Liver (tissue), 9 donors: ENCODE measurements around the gene XYLT1. TPM values are rescaled to one million over a fixed set of nuclear protein-coding genes. Genes with fewer than 3 reads are reported as not detected.

Source experiments
- DNase-seq: peaks from one replicate; pipeline ENCODE4 v3.0.0-alpha.2; 2017; ENCODE audit warnings: low spot score
- H3K27ac ChIP-seq, 2 donors: one replicate each; pipeline ENCODE4 v1.7.0; 2013; ENCODE audit warnings: inconsistent platforms in 2 of 2, low read length in 2 of 2, control low read depth in 1 of 2, low read depth in 1 of 2, mild to moderate bottlenecking in 1 of 2
- H3K27me3 ChIP-seq, 4 donors: one replicate each; pipeline versions ENCODE4 v1.6.1 to v1.7.0; 2013; ENCODE audit warnings: low read length in 3 of 4, inconsistent platforms in 1 of 4, mild to moderate bottlenecking in 1 of 4, moderate library complexity in 1 of 4; ENCODE audit not compliant: control insufficient read depth in 4 of 4, insufficient read depth in 4 of 4
- H3K36me3 ChIP-seq, 4 donors: one replicate each; pipeline versions ENCODE4 v1.6.1 to v1.7.0; 2013; ENCODE audit warnings: low read length in 3 of 4, mild to moderate bottlenecking in 3 of 4, low read depth in 1 of 4, moderate library complexity in 1 of 4; ENCODE audit not compliant: control insufficient read depth in 4 of 4, insufficient read depth in 3 of 4
- H3K4me1 ChIP-seq, 4 donors: one replicate each; pipeline versions ENCODE4 v1.6.1 to v1.7.0; 2013; ENCODE audit warnings: low read length in 3 of 4, mild to moderate bottlenecking in 3 of 4, moderate library complexity in 1 of 4; ENCODE audit not compliant: control insufficient read depth in 4 of 4, insufficient read depth in 4 of 4
- H3K4me3 ChIP-seq, 3 donors: one replicate each; pipeline versions ENCODE4 v1.6.1 to v1.7.0; 2013; ENCODE audit warnings: low read length in 3 of 3, control low read depth in 1 of 3, low read depth in 1 of 3, mild to moderate bottlenecking in 1 of 3
- H3K9ac ChIP-seq, 2 donors: one replicate each; pipeline ENCODE4 v1.7.0; 2013; ENCODE audit warnings: low read length in 2 of 2, mild to moderate bottlenecking in 2 of 2, moderate library complexity in 2 of 2, control low read depth in 1 of 2, low read depth in 1 of 2
- H3K9me3 ChIP-seq, 4 donors: one replicate each; pipeline versions ENCODE4 v1.6.1 to v1.7.0; 2013; ENCODE audit warnings: low read length in 3 of 4; ENCODE audit not compliant: control insufficient read depth in 4 of 4
- EGR1 ChIP-seq, 2 donors: IDR thresholded peaks; 2 replicates each; pipeline ENCODE4 v1.6.1; 2016 to 2018; ENCODE audit warnings: antibody characterized with exemption in 2 of 2, low read depth in 2 of 2
- FOXA1 ChIP-seq: IDR thresholded peaks from 2 replicates; pipeline ENCODE4 v1.6.1; 2016; ENCODE audit warnings: antibody characterized with exemption
- JUND ChIP-seq, 2 donors: IDR thresholded peaks; 2 replicates each; pipeline ENCODE4 v1.6.1; 2016; ENCODE audit warnings: antibody characterized with exemption in 2 of 2
- NR2F2 ChIP-seq: IDR thresholded peaks from 2 replicates; pipeline ENCODE4 v1.6.1; 2016; ENCODE audit warnings: antibody characterized with exemption
- RAD21 ChIP-seq, 2 donors: IDR thresholded peaks; 2 replicates each; pipeline ENCODE4 v1.6.1; 2016; ENCODE audit warnings: antibody characterized with exemption in 2 of 2, mild to moderate bottlenecking in 2 of 2
- RXRA ChIP-seq, 2 donors: IDR thresholded peaks; 2 replicates each; pipeline ENCODE4 v1.6.1; 2017 to 2018; ENCODE audit warnings: antibody characterized with exemption in 2 of 2, mild to moderate bottlenecking in 1 of 2
- SP1 ChIP-seq: IDR thresholded peaks from 2 replicates; pipeline ENCODE4 v1.6.1; 2018; ENCODE audit warnings: antibody characterized with exemption, mild to moderate bottlenecking
- YY1 ChIP-seq: IDR thresholded peaks from 2 replicates; pipeline ENCODE4 v1.6.1; 2016; ENCODE audit warnings: antibody characterized with exemption, mild to moderate bottlenecking
- WGBS: extraction: QIAGEN DNeasy Blood & Tissue Kit; methylation state at CpG from one replicate; pipeline ENCODE4 v1.1.7; 2013; 5-methylcytosine and 5-hydroxymethylcytosine counted together
- polyA plus RNA-seq, 2 donors: library from polyadenylated mRNA; stranded (reverse) in 1 of 2; unstranded in 1 of 2; fragments of 200-250 nt in 1 of 2; fragments of >200 nt in 1 of 2; fragmentation: Nextera tagmentation in 1 of 2; extraction: Ambion mirVana in 1 of 2; gene quantifications; one replicate each; pipeline versions ENCODE4 v1.2.1 to v1.2.3, GENCODE V29; 2013 to 2015
- total RNA-seq, 2 donors: library from RNA; depleted of rRNA; stranded (reverse); fragments of >200 nt; gene quantifications; one replicate each; pipeline ENCODE4 v1.2.3, GENCODE V29; 2014
- TF ChIP-seq, protein P1 (sequence below): IDR thresholded peaks from 2 replicates; pipeline ENCODE4 v1.6.1; 2016; ENCODE audit warnings: antibody characterized with exemption, mild to moderate bottlenecking
- TF ChIP-seq, protein P2 (sequence below): IDR thresholded peaks from 2 replicates; pipeline ENCODE4 v1.6.1; 2016; ENCODE audit warnings: antibody characterized with exemption
- TF ChIP-seq, protein P3 (sequence below): IDR thresholded peaks from 2 replicates; pipeline ENCODE4 v1.6.1; 2016; ENCODE audit warnings: antibody characterized with exemption
- TF ChIP-seq, protein P4 (sequence below): fragments of 150-350 bp; IDR thresholded peaks from 2 replicates; pipeline ENCODE4 v1.5.1; 2017; ENCODE audit warnings: improper control_type of control experiment, low read depth, low read length; ENCODE audit not compliant: missing input control
- donor health status: healthy.
- donor health status: healthy.
- donor health status: healthy.
- donor health status: healthy.
- donor health status: healthy.

Gene XYLT1
- total and polyA plus RNA-seq, 4 donors = 0.25 to 2.3 (median 0.53) TPM

DNA sequence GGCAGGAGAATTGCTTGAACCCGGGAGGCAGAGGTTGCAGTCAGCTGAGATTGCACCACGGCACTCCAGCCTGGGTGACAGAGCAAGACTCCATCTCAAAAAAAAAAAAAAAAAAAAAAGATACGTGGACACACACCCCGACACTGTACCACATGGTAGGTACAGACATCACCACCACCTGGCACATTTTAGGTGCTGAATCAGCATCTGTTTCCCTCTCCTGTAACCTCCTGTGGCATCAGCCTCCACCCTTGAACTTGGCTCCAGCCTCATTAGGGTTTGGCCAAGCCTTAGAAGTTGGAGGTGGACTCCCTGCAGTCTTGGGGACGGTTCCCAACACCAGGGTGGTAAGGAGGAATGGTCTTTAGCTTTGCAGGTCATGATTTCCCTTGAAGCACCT is 46.0 kb downstream of the XYLT1 start:
- 80% methylated on average over 5 of the region's 5 CpGs for WGBS
- Histone ChIP-seq H3K4me3 (no peak overlapping the region), H3K9ac (no peak overlapping the region), H3K27me3 (no peaks in the 10 kb centered on the region), H3K36me3 (no peaks in the 10 kb centered on the region), H3K27ac (no peak overlapping the region), H3K4me1 (no peaks in the 10 kb centered on the region), H3K9me3 (no peaks in the 10 kb centered on the region)
- no peak for DNase-seq
- no peak for TF ChIP-seq FOXA1
- no peak for TF ChIP-seq NR2F2
- TF ChIP-seq EGR1 (IDR thresholded peaks at IDR 0.05; ENCODE audit: low read depth in 2 of 2) = no peak
- no peak for TF ChIP-seq YY1
- TF ChIP-seq, protein P1, sequence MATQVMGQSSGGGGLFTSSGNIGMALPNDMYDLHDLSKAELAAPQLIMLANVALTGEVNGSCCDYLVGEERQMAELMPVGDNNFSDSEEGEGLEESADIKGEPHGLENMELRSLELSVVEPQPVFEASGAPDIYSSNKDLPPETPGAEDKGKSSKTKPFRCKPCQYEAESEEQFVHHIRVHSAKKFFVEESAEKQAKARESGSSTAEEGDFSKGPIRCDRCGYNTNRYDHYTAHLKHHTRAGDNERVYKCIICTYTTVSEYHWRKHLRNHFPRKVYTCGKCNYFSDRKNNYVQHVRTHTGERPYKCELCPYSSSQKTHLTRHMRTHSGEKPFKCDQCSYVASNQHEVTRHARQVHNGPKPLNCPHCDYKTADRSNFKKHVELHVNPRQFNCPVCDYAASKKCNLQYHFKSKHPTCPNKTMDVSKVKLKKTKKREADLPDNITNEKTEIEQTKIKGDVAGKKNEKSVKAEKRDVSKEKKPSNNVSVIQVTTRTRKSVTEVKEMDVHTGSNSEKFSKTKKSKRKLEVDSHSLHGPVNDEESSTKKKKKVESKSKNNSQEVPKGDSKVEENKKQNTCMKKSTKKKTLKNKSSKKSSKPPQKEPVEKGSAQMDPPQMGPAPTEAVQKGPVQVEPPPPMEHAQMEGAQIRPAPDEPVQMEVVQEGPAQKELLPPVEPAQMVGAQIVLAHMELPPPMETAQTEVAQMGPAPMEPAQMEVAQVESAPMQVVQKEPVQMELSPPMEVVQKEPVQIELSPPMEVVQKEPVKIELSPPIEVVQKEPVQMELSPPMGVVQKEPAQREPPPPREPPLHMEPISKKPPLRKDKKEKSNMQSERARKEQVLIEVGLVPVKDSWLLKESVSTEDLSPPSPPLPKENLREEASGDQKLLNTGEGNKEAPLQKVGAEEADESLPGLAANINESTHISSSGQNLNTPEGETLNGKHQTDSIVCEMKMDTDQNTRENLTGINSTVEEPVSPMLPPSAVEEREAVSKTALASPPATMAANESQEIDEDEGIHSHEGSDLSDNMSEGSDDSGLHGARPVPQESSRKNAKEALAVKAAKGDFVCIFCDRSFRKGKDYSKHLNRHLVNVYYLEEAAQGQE = no peak
- TF ChIP-seq, protein P2, sequence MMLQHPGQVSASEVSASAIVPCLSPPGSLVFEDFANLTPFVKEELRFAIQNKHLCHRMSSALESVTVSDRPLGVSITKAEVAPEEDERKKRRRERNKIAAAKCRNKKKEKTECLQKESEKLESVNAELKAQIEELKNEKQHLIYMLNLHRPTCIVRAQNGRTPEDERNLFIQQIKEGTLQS = no peak
- TF ChIP-seq RXRA (IDR thresholded peaks at IDR 0.05) = no peak
- no peak for TF ChIP-seq SP1
- TF ChIP-seq JUND (IDR thresholded peaks at IDR 0.05) = no peak
- TF ChIP-seq, protein P3, sequence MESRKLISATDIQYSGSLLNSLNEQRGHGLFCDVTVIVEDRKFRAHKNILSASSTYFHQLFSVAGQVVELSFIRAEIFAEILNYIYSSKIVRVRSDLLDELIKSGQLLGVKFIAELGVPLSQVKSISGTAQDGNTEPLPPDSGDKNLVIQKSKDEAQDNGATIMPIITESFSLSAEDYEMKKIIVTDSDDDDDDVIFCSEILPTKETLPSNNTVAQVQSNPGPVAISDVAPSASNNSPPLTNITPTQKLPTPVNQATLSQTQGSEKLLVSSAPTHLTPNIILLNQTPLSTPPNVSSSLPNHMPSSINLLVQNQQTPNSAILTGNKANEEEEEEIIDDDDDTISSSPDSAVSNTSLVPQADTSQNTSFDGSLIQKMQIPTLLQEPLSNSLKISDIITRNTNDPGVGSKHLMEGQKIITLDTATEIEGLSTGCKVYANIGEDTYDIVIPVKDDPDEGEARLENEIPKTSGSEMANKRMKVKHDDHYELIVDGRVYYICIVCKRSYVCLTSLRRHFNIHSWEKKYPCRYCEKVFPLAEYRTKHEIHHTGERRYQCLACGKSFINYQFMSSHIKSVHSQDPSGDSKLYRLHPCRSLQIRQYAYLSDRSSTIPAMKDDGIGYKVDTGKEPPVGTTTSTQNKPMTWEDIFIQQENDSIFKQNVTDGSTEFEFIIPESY = no peak
- TF ChIP-seq RAD21 (IDR thresholded peaks at IDR 0.05) = no peak
- TF ChIP-seq, protein P4, sequence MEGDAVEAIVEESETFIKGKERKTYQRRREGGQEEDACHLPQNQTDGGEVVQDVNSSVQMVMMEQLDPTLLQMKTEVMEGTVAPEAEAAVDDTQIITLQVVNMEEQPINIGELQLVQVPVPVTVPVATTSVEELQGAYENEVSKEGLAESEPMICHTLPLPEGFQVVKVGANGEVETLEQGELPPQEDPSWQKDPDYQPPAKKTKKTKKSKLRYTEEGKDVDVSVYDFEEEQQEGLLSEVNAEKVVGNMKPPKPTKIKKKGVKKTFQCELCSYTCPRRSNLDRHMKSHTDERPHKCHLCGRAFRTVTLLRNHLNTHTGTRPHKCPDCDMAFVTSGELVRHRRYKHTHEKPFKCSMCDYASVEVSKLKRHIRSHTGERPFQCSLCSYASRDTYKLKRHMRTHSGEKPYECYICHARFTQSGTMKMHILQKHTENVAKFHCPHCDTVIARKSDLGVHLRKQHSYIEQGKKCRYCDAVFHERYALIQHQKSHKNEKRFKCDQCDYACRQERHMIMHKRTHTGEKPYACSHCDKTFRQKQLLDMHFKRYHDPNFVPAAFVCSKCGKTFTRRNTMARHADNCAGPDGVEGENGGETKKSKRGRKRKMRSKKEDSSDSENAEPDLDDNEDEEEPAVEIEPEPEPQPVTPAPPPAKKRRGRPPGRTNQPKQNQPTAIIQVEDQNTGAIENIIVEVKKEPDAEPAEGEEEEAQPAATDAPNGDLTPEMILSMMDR = no peak

DNA sequence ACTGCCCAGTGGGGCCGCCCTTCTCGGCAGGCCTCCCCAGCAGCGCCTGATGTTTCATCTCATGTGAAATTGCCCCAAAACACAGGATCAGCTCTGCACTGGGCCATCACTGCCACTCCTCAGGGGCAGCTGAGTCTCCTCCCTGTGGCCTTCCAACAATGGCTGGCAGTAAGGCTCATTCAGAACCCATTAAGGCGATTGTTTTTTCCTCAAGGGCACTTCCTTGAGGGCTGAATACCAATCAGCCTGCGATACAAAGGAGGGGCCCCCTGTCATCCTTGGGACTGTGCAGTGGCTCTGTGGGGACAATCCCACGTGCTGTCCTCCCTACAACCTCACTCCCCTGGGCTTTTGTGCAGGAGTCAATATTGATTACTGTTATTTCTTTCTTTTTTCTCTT is 47.5 kb downstream of the XYLT1 start:
- H3K4me3 ChIP-seq = no peak overlapping the region
- TF ChIP-seq EGR1 (IDR thresholded peaks at IDR 0.05; ENCODE audit: low read depth in 2 of 2) (no peak), NR2F2 (no peak)
- TF ChIP-seq, protein P2 = no peak
- H3K27ac ChIP-seq = no peak overlapping the region
- DNase-seq = no peak
- WGBS = 75% methylated on average over 6 of the region's 6 CpGs
- no peaks in the 10 kb centered on the region for H3K27me3 ChIP-seq
- H3K36me3 ChIP-seq = no peaks in the 10 kb centered on the region
- H3K9me3 ChIP-seq = no peaks in the 10 kb centered on the region
- H3K9ac ChIP-seq = no peak overlapping the region
- no peaks in the 10 kb centered on the region for H3K4me1 ChIP-seq
